SK-N-SH (cell line): Measurements from ENCODE around the gene OSBPL2.

Source experiments
- EZH2phosphoT487 ChIP-seq: fragments of 200-600 bp; sonication (generic); IDR thresholded peaks from 2 replicates; pipeline ENCODE4 v1.6.1; 2017; ENCODE audit warnings: low read depth, mixed run types, mild to moderate bottlenecking, antibody characterized with exemption, moderate library complexity, borderline replicate concordance
- GABPA ChIP-seq: IDR thresholded peaks from 2 replicates; pipeline ENCODE4 v1.4.0; 2012; ENCODE audit warnings: low read depth, mild to moderate bottlenecking
- MXI1 ChIP-seq: IDR thresholded peaks from 2 replicates; pipeline ENCODE4 v1.6.1; 2012; ENCODE audit warnings: mild to moderate bottlenecking, low read depth, low read length, improper control_type of control experiment

DNA sequence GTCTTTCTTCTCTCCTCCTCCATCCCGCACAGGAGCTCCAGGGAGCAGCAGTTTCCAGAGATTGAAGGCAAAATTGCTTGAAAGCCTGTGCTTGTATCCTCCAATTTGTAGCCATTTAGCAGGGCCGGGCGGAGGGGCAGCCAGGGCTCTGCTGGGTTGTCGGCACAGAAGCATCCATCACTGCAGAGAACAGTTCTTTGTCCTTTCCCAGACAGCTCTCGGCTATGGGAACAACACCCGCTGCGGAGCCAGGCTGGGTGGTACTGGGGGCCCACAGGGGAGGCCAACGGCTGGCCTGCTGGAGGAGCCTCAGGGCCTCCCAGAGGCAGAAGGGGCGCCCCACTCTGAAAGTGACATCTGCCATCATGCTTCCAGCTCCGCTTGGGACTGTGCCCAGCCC, 26.0 kb upstream of the OSBPL2 start:
- TF ChIP-seq GABPA, result no peak
- no peak for TF ChIP-seq EZH2phosphoT487
- no peak for TF ChIP-seq MXI1
